ENCODE measurements around the gene ERC1. TPM values are rescaled to one million over a fixed set of nuclear protein-coding genes. Genes with fewer than 3 reads are reported as not detected.

The ERC1 gene
- total RNA-seq, 4 donors from 2014 or later = 58.0 to 83.2 (median 73.5) TPM

- no peak for DNase-seq (ENCODE audit: low spot score in 2 of 2)
- TF ChIP-seq POLR2A (IDR thresholded peaks at IDR 0.05) = no peak
- TF ChIP-seq EP300 (IDR thresholded peaks at IDR 0.05) = no peak
- TF ChIP-seq, protein P1, sequence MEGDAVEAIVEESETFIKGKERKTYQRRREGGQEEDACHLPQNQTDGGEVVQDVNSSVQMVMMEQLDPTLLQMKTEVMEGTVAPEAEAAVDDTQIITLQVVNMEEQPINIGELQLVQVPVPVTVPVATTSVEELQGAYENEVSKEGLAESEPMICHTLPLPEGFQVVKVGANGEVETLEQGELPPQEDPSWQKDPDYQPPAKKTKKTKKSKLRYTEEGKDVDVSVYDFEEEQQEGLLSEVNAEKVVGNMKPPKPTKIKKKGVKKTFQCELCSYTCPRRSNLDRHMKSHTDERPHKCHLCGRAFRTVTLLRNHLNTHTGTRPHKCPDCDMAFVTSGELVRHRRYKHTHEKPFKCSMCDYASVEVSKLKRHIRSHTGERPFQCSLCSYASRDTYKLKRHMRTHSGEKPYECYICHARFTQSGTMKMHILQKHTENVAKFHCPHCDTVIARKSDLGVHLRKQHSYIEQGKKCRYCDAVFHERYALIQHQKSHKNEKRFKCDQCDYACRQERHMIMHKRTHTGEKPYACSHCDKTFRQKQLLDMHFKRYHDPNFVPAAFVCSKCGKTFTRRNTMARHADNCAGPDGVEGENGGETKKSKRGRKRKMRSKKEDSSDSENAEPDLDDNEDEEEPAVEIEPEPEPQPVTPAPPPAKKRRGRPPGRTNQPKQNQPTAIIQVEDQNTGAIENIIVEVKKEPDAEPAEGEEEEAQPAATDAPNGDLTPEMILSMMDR (IDR thresholded peaks at IDR 0.05) = no peak
- H3K27me3 ChIP-seq = no peaks in the 10 kb centered on the region
- H3K36me3 ChIP-seq = peaks cover 0 to 18% (median 0%) of the 10 kb centered on the region in 3 donors
- no peaks in the 10 kb centered on the region for H3K9me3 ChIP-seq
- H3K4me1 ChIP-seq = no peaks in the 10 kb centered on the region
- no peak overlapping the region for H3K27ac ChIP-seq
- no peak overlapping the region for H3K4me3 ChIP-seq
- 72% methylated on average over 6 of the region's 6 CpGs for WGBS, 2 donors
Observed at GRCh38 chr12:1034751-1035457, 43.9 kb downstream of the ERC1 start.

GRCh38 chr12:1041478-1041877 is 50.5 kb downstream of the ERC1 start:
- no peaks in the 10 kb centered on the region for H3K9me3 ChIP-seq
- no peaks in the 10 kb centered on the region for H3K36me3 ChIP-seq
- TF ChIP-seq, protein P1 (IDR thresholded peaks at IDR 0.05) = no peak
- TF ChIP-seq EP300 (IDR thresholded peaks at IDR 0.05) (no peak), POLR2A (IDR thresholded peaks at IDR 0.05) (no peak)
- H3K27ac ChIP-seq = no peak overlapping the region
- H3K4me3 ChIP-seq = no peak overlapping the region
- 93 to 97% methylated on average over 2 of the region's 2 CpGs for WGBS, 2 donors
- DNase-seq (ENCODE audit: low spot score in 2 of 2) = no peak
- peaks cover 0 to 21% (median 8%) of the 10 kb centered on the region in 4 donors for H3K4me1 ChIP-seq
- no peaks in the 10 kb centered on the region for H3K27me3 ChIP-seq

DNA sequence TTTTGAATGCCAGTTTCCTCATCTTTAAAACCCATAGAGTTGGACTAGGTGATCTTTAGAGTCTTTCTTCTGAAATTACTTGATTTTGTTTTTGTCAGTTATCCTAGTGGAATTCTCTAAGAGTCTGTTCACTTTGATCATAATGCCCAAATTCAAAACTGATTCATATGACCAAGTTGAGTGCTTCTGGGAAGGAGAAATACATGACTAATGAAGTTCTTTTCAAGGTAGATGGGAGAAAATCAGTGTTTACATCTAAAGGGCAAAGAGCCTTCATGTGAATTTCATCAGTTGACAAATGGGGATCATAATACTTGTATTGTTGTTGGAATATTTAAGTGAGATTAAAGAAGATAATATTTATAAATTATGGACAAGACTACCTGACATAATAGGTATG is 53.2 kb downstream of the ERC1 start:
- no peak overlapping the region for H3K4me3 ChIP-seq
- TF ChIP-seq EP300 (IDR thresholded peaks at IDR 0.05) (no peak), POLR2A (IDR thresholded peaks at IDR 0.05) (no peak)
- TF ChIP-seq, protein P1 (IDR thresholded peaks at IDR 0.05) = no peak
- peak overlapping the region in 1 of 4 donors; percentile 50 for H3K27ac ChIP-seq
- H3K4me1 ChIP-seq = peaks cover 0 to 34% (median 16%) of the 10 kb centered on the region in 4 donors
- H3K9me3 ChIP-seq = no peaks in the 10 kb centered on the region
- no peak for DNase-seq (ENCODE audit: low spot score in 2 of 2)
- H3K36me3 ChIP-seq = no peaks in the 10 kb centered on the region
- H3K27me3 ChIP-seq = no peaks in the 10 kb centered on the region

GRCh38 chr12:1044696-1045095 is 53.7 kb downstream of the ERC1 start:
- H3K4me3 ChIP-seq = no peak overlapping the region
- DNase-seq (ENCODE audit: low spot score in 2 of 2) = no peak
- WGBS, 2 donors = 26 to 30% methylated on average over 1 of the region's 1 CpG
- peak overlapping the region in 2 of 4 donors; percentile 17 to 50 for H3K27ac ChIP-seq
- peaks cover 0 to 34% (median 16%) of the 10 kb centered on the region in 4 donors for H3K4me1 ChIP-seq
- TF ChIP-seq POLR2A (IDR thresholded peaks at IDR 0.05) (no peak), EP300 (IDR thresholded peaks at IDR 0.05) (no peak)
- TF ChIP-seq, protein P1 (IDR thresholded peaks at IDR 0.05) = no peak
- no peaks in the 10 kb centered on the region for H3K27me3 ChIP-seq
- no peaks in the 10 kb centered on the region for H3K9me3 ChIP-seq
- H3K36me3 ChIP-seq = no peaks in the 10 kb centered on the region

DNA sequence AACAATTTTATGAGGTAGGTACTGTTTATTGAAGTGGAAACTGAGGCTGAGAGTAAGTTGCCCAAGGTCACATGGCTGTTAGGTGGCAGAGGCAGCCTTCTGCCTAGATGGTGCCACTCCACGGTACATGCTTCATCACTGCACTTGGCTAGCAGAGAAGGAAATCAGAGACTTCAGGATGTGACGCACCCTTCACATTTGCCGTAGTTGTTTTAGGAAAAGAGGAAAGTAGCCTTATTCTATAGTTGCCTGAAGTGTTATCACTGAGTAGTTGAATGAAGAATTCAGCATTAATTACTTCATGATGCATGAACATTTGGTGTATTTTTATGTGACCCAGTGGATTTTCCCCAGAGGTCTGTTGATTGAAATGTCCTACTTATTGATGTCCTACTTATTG is 55.7 kb downstream of the ERC1 start:
- no peak for DNase-seq (ENCODE audit: low spot score in 2 of 2)
- WGBS, 2 donors = 87% methylated on average over 3 of the region's 3 CpGs
- Histone ChIP-seq H3K27ac (no peak overlapping the region), H3K36me3 (no peaks in the 10 kb centered on the region), H3K9me3 (no peaks in the 10 kb centered on the region), H3K4me3 (no peak overlapping the region), H3K4me1 (peaks cover 0 to 41% (median 16%) of the 10 kb centered on the region in 4 donors), H3K27me3 (no peaks in the 10 kb centered on the region)
- TF ChIP-seq, protein P1 (IDR thresholded peaks at IDR 0.05) = no peak
- TF ChIP-seq EP300 (IDR thresholded peaks at IDR 0.05) (no peak), POLR2A (IDR thresholded peaks at IDR 0.05) (no peak)

Data from tibial nerve (tissue), 4 donors.